Stimulated activated CD4-positive, alpha-beta T cell treated with anti-CD3 and anti-CD28 coated beads, TNF-alpha, amount 100 ng/mL, for 1 hour (primary cell): ENCODE results near the gene ARF1.

Source experiments
- DNase-seq, 3 donors: peaks; one replicate each; pipeline ENCODE4 v3.0.0-alpha.2; 2020; ENCODE audit warnings: low read depth in 3 of 3, low spot score in 1 of 3

ARF1 gene

DNA sequence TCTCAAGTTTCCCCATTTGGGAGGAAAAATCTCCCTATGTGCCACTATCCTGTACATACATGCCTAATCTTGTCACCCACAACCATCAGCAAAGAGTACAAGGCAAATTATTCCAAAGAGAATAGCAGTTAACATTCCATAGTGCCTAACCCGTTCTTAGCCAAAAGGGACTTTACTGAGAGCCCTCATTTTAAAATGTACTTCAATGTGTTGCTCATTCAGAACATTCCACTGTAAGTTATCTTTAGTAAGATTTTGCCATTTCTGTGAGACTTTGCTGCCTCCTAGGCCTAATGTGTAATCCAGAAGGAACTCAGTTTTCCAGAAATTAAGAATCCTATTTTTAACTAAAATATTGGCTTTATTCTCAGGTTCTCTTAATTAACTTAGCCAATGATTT, 37.8 kb downstream of the ARF1 start:
- DNase-seq: no peak

- no peak for DNase-seq
Measured at GRCh38 chr1:228120857-228121489, 38.5 kb downstream of the ARF1 start.

- no peak for DNase-seq
Measured at GRCh38 chr1:228122921-228123441, 40.5 kb downstream of the ARF1 start.

GRCh38 chr1:228123505-228123904, 41.0 kb downstream of the ARF1 start:
- no peak for DNase-seq

DNA sequence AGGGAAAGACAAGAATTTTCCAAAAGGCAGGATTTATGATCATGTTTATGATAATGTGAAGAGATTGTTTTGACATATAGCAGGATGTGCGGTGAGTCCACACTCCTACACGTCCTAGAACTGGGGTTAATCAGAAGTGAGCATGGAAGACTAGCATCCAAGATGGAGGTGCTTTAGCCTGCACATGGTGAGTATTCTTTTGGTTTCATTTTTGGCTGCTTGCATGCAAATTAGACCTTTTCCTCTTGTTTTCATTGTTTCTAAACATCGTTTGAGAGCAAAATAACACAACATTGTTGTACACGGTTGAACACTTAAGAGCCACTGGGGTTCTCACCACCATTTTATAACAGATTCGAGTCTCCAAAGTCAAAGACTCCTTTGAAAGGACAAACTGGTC, 42.7 kb downstream of the ARF1 start:
- DNase-seq: no peak

DNA sequence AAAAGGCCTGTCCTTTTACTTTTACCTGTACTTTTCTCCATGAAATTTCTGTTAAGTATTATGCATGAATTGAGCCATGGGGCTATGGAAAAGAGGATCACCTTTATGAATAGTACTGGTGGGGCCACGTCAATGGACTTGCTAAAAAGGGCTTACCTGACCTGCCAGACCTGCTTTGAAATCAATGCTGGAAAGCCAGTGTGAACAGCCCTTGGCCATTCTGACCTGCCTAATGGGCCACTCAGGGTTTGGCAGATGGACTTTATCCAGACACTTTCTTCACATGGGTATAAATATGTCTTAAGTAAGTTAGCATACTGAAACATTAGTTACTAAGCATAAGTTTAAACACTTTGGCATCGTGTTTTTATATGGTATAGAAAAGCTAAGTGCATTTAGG, 49.3 kb downstream of the ARF1 start:
- no peak for DNase-seq

- DNase-seq: no peak
Measured at GRCh38 chr1:228134591-228134990, 52.1 kb downstream of the ARF1 start.

- DNase-seq: no peak
Measured at GRCh38 chr1:228136901-228137300, 54.4 kb downstream of the ARF1 start.

DNA sequence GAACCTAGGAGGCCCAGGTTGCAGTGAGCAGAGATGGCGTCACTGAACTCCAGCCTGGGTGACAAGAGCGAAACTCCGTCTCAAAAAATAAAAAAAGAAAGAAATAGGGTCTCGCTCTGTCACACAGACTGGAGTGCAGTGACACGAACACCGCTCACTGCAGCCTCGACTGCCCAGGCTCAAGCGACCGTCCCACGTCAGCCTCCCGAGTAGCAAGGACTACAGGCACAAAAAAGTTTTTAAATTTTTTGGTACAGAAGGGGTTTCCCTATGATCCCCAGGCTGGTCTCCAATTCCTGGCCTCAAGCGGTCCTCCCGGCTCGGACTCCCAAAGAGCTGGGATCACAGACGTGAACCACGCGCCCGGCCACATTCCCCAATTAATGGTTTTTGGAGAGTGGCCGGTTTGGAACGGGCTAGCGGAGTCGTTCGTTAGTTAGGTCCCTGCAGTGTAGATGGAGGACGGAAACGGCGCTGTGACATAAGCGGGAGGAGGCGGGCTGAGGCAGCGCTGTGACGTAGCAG, 57.0 kb downstream of the ARF1 start:
- DNase-seq: no peak

GRCh38 chr1:228139931-228140723, 57.6 kb downstream of the ARF1 start, which contains the start of gene GUK1:
Gene GUK1 (plus strand): TSS chr1:228140279. CDS start chr1:228140303, 24 bp downstream.
- DNase-seq: peak; percentile 100

DNA sequence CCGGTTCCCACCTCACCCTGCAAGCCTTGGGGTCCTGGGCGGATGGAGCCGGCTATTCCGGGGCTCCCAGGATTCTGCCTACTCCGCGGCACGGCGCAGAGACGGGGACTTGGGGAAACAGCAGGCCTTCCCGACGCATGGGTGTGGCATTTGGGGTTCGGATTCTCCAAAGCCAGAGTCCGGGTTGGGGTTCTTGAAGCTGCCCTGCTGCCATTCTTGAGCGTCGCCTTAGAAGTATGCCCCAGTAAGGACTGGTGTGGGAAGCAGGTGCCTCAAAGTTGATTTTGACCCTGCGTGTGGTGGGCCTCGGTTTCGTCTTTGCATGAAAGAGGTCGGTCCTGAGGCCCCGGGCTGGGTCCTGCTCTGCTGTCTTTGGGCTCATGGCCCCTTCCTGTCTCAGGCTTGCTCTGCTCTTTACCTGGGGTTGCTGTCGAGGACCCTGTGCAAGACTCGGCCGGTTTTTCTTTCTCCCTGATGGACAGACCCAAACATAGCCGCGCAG, 58.3 kb downstream of the ARF1 start:
- DNase-seq: no peak

- DNase-seq: no peak
Measured at GRCh38 chr1:228141226-228142044, 58.9 kb downstream of the ARF1 start.

- no peak for DNase-seq
Measured at GRCh38 chr1:228142155-228142691, 59.7 kb downstream of the ARF1 start.

DNA sequence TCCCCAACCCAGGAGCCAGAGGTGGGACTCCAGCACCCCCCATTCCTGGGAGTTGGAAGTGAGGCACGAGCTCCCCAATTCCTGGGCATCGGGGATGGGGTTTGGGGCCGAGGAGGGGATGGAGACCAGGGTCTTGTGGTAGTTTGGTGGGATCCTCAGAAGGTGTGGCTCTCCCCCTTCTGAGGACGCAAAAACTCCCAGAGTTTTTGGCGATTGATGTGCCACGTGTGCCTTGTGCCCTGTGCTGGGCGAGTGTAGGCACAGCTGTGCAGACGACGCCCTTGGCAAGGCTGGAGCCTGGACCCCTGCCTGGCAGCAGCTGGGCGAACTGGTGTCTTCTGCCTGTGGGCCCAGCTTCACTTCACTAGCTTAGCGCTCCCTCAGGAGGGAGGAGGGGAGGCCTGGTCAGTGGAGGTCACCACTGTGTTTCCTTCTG, 60.2 kb downstream of the ARF1 start:
- DNase-seq: no peak

GRCh38 chr1:228143480-228144192, 61.1 kb downstream of the ARF1 start:
- DNase-seq: no peak

DNA sequence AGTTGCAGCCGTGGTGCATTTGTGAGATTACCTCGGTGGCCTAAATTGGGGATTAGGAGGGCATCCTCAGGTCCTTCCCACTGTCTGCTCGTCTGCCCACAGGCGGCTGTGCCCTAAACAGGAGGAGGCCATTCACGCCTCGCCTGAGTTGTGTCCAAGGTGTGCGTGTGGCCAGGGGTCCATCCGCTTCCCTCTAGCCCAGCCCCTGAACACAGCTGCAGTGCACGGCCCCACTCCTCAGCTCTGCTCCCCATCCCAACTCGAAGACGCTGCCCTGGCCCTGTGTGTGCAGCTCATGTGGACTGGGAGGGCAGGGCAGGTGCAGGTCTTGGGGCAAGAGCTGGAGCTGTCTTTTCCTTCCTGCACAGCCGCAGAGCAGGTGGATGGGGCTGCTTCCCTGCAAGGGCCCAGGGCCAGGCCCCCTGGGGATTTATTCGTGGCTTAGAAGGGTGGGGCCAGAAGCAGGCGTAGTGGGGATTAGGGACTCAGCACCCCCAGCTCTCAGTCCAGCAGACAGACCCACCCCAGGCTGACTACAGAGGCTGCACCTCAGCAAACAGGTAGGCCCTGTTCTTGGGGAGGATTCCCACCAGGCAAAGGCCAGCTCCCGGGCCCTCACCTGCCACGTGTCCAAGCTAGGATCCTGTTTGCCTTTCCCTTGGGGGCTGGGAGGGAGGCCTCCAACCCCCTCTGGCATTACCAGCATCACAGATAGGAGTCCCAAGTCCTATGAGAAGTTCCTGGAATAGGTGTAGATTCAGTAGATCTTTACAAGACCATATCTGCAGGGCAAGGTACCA, 61.9 kb downstream of the ARF1 start:
- no peak for DNase-seq

DNA sequence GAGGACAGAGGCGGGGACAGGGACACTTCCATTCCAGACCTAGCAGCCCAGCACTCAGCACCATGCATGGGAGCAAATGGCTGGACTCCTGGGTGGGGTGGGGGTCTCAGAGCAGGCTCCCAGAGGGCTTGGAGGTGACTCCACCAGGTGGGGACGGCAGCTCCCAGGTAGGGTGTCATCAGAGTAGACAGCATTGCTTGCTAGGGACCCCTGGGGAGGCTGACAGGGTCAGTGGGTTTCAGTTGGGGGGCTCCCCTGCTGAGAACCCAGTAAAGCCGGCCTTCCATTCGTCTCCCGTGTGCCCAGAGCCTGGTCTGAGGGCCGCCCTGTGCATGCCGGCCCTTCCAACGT, 62.5 kb downstream of the ARF1 start:
- DNase-seq: no peak

- no peak for DNase-seq
Measured at GRCh38 chr1:228145463-228146416, 63.2 kb downstream of the ARF1 start.
